Spleen (tissue), 11 donors: ENCODE results near the gene APOLD1. TPM values are rescaled to one million over a fixed set of nuclear protein-coding genes. Genes with fewer than 3 reads are reported as not detected.
"Not testable (repeated sequence)": the region's sequence is repeated elsewhere in the genome, so short reads cannot be mapped to it uniquely, and the experiment has no call there.

ENCODE experiments used
- DNase-seq: peaks from one replicate; pipeline ENCODE4 v3.0.0-alpha.2; 2020
- H3K27ac ChIP-seq, 8 donors: fragments of 200-600 bp; sonication (generic) in 7 of 8; 1 replicate in 4 of 8; 2 replicates in 4 of 8; pipeline versions ENCODE4 v1.5.0 to v1.8.0; 2016 to 2021; ENCODE audit warnings: inconsistent platforms in 4 of 8, mild to moderate bottlenecking in 4 of 8, moderate library complexity in 1 of 8
- H3K27me3 ChIP-seq, 7 donors: fragments of 200-600 bp; sonication (generic) in 6 of 7; replicated peaks in 1 of 7; 1 replicate in 4 of 7; 2 replicates in 3 of 7; pipeline versions ENCODE4 v1.5.0 to v1.8.0; 2016 to 2021; ENCODE audit warnings: inconsistent platforms in 3 of 7, mild to moderate bottlenecking in 1 of 7
- H3K36me3 ChIP-seq, 6 donors: fragments of 200-600 bp; sonication (generic) in 5 of 6; 1 replicate in 4 of 6; 2 replicates in 2 of 6; pipeline versions ENCODE4 v1.5.0 to v1.8.0; 2016 to 2021; ENCODE audit warnings: inconsistent platforms in 2 of 6
- H3K4me1 ChIP-seq, 6 donors: fragments of 200-600 bp; sonication (generic) in 5 of 6; 1 replicate in 3 of 6; 2 replicates in 3 of 6; pipeline versions ENCODE4 v1.5.0 to v1.8.0; 2016 to 2021; ENCODE audit warnings: inconsistent platforms in 3 of 6
- H3K4me3 ChIP-seq, 8 donors: fragments of 200-600 bp; sonication (generic) in 7 of 8; 1 replicate in 4 of 8; 2 replicates in 4 of 8; pipeline versions ENCODE4 v1.5.0 to v1.8.0; 2016 to 2021; ENCODE audit warnings: inconsistent platforms in 4 of 8, mild to moderate bottlenecking in 4 of 8, moderate library complexity in 2 of 8
- H3K9me3 ChIP-seq, 8 donors: fragments of 200-600 bp; sonication (generic) in 7 of 8; 1 replicate in 4 of 8; 2 replicates in 4 of 8; pipeline versions ENCODE4 v1.5.0 to v1.8.0; 2016 to 2021; ENCODE audit warnings: inconsistent platforms in 4 of 8
- CTCF ChIP-seq, 11 experiments: fragments of 200-600 bp in 7 of 11; fragments of 450-650 bp in 4 of 11; sonication (generic) in 4 of 11; IDR thresholded peaks in 8 of 11; conservative IDR thresholded peaks in 3 of 11; 1 replicate in 7 of 11; 2 replicates in 4 of 11; pipeline versions ENCODE4 v1.4.0 to v1.8.0; 2016 to 2021; ENCODE audit warnings: antibody characterized with exemption in 11 of 11, inconsistent platforms in 4 of 11, mild to moderate bottlenecking in 1 of 11
- POLR2A ChIP-seq, 3 donors: fragments of 450-650 bp; IDR thresholded peaks; one replicate each; pipeline ENCODE4 v1.5.1; 2017; ENCODE audit warnings: antibody characterized with exemption in 3 of 3, mild to moderate bottlenecking in 1 of 3
- POLR2AphosphoS5 ChIP-seq, 3 donors: sonication (generic); formaldehyde crosslinking; IDR thresholded peaks; one replicate each; pipeline ENCODE4 v1.5.1; 2017; ENCODE audit warnings: antibody characterized with exemption in 3 of 3
- WGBS, 5 donors: extraction: QIAGEN DNeasy Blood & Tissue Kit in 3 of 5; methylation state at CpG; one replicate each; pipeline versions ENCODE4 v1.1.5 to v1.1.7; 2013 to 2018; 5-methylcytosine and 5-hydroxymethylcytosine counted together
- intact Hi-C: fragments of 100-400 bp; cut with DNase I; formaldehyde crosslinking; loops from one replicate; pipeline ENCODE4 v1.15.0; 2023; ENCODE audit warnings: low total_unique reads
- polyA plus RNA-seq, 3 donors: library from polyadenylated mRNA; stranded (reverse); fragments of 200-250 nt; gene quantifications; one replicate each; pipeline ENCODE4 v1.2.1, GENCODE V29; 2013
- total RNA-seq, 7 donors: library from RNA; depleted of rRNA in 3 of 7; stranded (reverse); fragments of >200 nt in 3 of 7; fragmentation: NEBNext Ultra II Directional in 4 of 7; extraction: Animal tissue kit (Norgen Biotek cat#: 25700) in 4 of 7; gene quantifications; one replicate each; pipeline versions ENCODE4 v1.1.0 to v1.2.1, GENCODE V29; 2016 to 2021
- donor health status: healthy with polysubstance abuse.
- donor health status: DM: no; HTN: no; CAD: no; lungs with moderate emphysema.
- donor health status: DM: no; HTN: no; CAD: no.
- donor health status: Bipolar disorder and iron deficiency.
- donor health status: healthy.
- donor health status: DM: no; HTN: no; CAD: no.
- donor health status: DM: yes; HTN: yes; CAD: no.

The APOLD1 gene
- total and polyA plus RNA-seq, 10 donors, result 1.3 to 79.5 (median 12.3) TPM

GRCh38 chr12:12798480-12798879, 13.0 kb downstream of the APOLD1 start:
- H3K4me3 ChIP-seq, result no peak overlapping the region
- no peak overlapping the region for H3K27ac ChIP-seq
- TF ChIP-seq POLR2A (IDR thresholded peaks at IDR 0.05) (no peak), CTCF (IDR thresholded peaks at IDR 0.05 in 8 of 11, conservative IDR thresholded peaks at IDR 0.05 in 3 of 11) (no peak), POLR2AphosphoS5 (IDR thresholded peaks at IDR 0.05) (no peak)
- no peak for DNase-seq
- 77 to 91% (median 91%) methylated on average over 1 of the region's 1 CpG for WGBS, 5 donors
- intact Hi-C loops, result no loop called here
- no peaks in the 10 kb centered on the region for H3K9me3 ChIP-seq
- H3K27me3 ChIP-seq, result no peaks in the 10 kb centered on the region
- no peaks in the 10 kb centered on the region for H3K36me3 ChIP-seq
- H3K4me1 ChIP-seq, result peaks cover 5 to 9% (median 8%) of the 10 kb centered on the region in 6 donors

GRCh38 chr12:12799163-12799920, 13.9 kb downstream of the APOLD1 start:
- H3K4me3 ChIP-seq, result no peak overlapping the region
- H3K36me3 ChIP-seq, result no peaks in the 10 kb centered on the region
- H3K9me3 ChIP-seq, result no peaks in the 10 kb centered on the region
- no peak for TF ChIP-seq POLR2AphosphoS5 (IDR thresholded peaks at IDR 0.05)
- TF ChIP-seq CTCF (IDR thresholded peaks at IDR 0.05 in 8 of 11, conservative IDR thresholded peaks at IDR 0.05 in 3 of 11), result no peak
- no peak for TF ChIP-seq POLR2A (IDR thresholded peaks at IDR 0.05)
- intact Hi-C loops, result no loop called here
- WGBS, 5 donors, result 72 to 95% (median 81%) methylated on average over 8 of the region's 8 CpGs
- H3K27ac ChIP-seq, result no peak overlapping the region
- peaks cover 5 to 17% (median 15%) of the 10 kb centered on the region in 6 donors for H3K4me1 ChIP-seq
- no peaks in the 10 kb centered on the region for H3K27me3 ChIP-seq
- no peak for DNase-seq

- intact Hi-C loops, result no loop called here
- Histone ChIP-seq H3K4me3 (no peak overlapping the region), H3K4me1 (peaks cover 5 to 19% (median 15%) of the 10 kb centered on the region in 6 donors), H3K36me3 (no peaks in the 10 kb centered on the region), H3K27ac (no peak overlapping the region), H3K9me3 (no peaks in the 10 kb centered on the region), H3K27me3 (no peaks in the 10 kb centered on the region)
- no peak for TF ChIP-seq POLR2AphosphoS5 (IDR thresholded peaks at IDR 0.05)
- no peak for TF ChIP-seq POLR2A (IDR thresholded peaks at IDR 0.05)
- TF ChIP-seq CTCF (IDR thresholded peaks at IDR 0.05 in 8 of 11, conservative IDR thresholded peaks at IDR 0.05 in 3 of 11), result no peak
- DNase-seq, result no peak
- 80 to 95% (median 85%) methylated on average over 9 of the region's 9 CpGs for WGBS, 5 donors
Observed at GRCh38 chr12:12800406-12801180, 15.1 kb downstream of the APOLD1 start.

GRCh38 chr12:12801656-12802055, 16.2 kb downstream of the APOLD1 start:
- intact Hi-C loops, H3K4me3 ChIP-seq, H3K9me3 ChIP-seq, H3K27ac ChIP-seq, DNase-seq, H3K27me3 ChIP-seq, H3K36me3 ChIP-seq: not testable (repeated sequence)
- H3K4me1 ChIP-seq, result peaks cover 5 to 23% (median 17%) of the 10 kb centered on the region in 6 donors
- WGBS, 5 donors, result 67 to 93% (median 78%) methylated on average over 4 of the region's 4 CpGs
